ENCODE measurements around the gene RAB3GAP1.

RAB3GAP1 gene

DNA sequence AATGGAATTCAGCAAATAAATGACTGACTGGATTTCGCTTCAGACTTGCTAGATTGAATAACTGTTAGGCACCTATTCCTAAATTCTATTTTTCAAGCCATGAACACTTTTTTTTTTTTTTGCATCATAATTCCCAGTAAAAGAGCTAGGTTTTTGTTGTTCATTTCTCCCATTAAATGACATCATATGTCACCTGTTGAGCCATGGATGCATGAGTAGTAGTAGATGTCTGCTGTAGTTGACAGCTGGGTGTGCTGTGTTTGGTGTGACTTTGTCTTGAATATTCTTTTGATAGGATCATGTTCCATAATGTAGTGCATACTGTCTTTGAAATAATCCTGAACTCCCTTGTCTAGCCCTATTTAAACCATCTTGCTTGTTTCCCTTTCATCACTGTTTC is 115.2 kb downstream of the RAB3GAP1 start:
- DNase-seq = no peak

DNA sequence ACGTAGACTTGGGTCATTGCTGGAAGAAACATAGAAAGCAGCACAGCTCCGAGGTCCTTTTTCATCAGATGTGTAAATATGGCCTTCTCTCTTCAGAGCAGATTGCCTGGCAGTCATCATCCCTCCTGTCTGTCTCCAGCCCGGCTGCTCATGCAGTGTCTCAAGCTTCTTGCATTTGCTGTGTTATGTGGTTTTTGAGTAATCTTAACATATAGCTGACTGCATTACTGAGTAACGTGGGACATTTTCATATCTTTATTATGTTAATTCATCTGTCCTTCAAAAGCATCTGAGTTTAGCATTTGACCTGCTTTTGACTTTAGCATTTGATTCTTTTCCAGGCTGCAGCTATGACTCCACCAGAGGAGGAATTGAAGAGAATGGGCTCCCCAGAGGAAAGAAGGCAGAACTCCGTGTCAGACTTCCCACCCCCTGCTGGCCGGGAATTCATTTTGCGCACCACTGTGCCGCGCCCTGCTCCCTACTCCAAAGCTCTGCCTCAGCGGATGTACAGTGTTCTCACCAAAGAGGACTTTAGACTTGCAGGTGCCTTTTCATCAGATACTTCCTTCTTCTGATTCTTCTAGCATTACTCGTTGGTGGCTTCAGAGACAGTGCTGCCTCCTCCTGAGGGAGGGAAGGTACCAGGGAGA is 116.2 kb downstream of the RAB3GAP1 start:
- DNase-seq = no peak

DNA sequence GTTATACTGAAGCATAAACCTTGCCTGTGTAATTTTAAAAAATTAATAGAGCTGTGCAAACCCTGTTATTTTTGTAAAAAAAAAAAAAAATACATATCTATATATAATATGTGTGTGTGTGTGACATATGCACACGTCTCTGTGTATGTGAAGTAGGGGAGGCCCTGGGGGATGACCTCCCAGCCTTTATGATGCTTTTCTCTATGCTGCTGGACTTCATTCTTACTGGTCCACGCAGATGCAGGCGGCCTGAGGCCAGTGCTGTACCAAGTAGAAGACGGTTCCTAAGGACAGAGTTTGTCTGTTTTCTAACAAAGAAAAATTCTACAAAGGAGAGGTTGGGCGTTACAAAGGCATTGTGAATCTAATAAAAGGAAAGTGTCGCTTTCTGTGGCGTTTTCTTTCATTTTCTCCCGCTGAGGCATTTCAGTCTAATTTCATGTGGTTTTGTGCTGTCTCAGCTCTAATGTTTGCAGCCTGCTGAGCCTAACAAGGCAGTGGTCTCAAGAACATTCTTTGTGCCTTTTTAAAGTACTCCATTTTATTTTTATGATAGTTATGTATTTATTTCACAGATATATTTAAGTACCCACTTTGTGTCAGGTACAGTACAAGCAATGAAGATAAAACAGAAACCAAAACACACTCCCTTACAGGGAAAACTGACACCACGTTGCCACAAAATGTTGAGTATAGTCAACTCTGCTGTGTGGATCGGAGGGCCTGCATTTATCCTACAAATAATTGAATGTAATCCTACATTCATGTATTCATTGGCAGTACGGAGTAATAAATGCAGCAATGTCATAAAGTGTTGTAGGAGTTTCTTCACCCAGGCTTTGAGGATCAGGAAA is 118.0 kb downstream of the RAB3GAP1 start:
- no peak for DNase-seq

DNA sequence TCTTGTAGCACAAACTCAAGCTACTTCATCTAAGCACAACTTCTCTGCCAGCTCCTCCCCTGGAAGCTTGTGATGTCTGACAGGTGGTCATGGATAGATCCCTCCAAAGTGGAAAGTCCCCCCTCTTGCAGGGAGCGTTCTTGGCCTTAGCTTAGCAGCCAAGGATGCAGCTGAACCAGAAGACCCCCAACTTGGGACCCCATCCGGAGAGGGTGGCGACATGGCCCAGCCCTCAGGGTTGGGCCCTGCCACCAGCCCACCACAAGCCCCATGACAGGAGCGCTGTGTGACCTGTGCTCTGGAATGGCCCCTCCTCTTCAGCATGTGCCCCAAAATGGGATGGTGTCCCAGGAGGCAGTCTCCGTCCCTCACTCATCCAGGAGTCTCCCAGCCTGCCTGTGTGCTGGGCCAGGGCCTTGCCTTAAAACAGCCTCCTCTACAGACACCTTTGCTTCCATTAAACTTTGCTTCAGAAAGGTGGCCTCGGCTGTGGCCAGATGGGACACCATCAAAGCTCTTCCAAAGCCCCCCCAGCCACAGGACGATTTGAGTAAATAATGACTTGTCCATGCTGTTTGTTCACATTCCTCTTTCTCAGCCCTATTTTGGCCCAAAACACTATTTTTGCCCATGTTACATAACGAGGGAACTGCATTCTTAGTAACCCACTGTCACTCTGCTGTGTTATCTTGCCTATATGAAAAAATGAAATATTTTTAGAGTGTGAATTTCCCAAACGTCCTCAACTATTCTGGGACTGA is 122.1 kb downstream of the RAB3GAP1 start:
- no peak for DNase-seq

DNA sequence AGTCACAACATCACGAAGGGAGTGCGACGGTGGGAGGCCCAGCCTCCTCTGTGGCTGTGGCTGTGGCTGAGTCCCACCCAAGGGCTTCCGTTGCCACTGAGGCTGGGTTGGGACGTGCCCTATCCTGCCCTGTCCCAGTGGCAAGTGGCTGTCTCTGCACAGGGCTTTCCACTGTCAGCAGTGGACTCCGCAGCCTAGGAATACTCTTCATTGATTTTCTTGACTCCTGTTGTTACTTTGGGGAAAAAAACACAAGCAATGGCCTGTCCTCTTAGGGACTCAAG is 122.7 kb downstream of the RAB3GAP1 start:
- no peak for DNase-seq

DNA sequence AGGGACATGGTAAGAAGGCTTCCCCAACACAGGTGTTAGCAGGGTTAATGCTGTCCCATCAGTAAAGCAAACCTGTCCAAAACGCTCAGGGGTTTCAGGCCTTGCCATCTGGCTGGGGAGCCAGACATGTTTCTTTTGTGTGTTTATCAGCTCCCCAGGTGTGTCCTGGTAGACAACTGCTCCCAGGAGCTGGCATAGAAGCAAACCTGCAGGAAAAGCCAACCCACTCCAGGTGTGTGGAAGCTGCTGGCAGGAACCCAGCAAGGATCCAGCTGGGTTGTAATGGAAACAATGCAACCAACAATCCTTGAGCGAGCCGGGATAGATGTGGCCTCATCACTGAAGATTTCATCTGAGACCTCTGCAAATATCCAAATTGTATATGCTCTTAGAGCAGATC is 123.1 kb downstream of the RAB3GAP1 start:
- DNase-seq = no peak

DNA sequence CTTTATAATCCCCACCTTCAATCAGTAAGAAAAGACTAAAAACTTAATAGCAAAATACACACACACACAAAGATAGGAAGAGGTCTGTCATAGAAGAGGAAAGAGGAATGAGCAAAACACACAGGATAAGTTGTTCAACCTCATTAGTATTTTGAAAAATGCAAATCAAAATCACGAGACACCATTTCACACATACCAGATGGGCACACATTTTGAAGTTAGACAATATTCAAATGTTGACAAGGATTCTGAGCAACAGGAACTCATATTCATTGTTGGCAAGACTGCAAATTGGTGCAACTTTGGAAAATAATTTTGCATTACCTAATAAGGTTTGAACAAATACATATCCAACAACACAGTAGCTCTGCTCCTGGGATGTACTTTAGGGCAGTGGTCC is 127.6 kb downstream of the RAB3GAP1 start:
- DNase-seq = no peak

DNA sequence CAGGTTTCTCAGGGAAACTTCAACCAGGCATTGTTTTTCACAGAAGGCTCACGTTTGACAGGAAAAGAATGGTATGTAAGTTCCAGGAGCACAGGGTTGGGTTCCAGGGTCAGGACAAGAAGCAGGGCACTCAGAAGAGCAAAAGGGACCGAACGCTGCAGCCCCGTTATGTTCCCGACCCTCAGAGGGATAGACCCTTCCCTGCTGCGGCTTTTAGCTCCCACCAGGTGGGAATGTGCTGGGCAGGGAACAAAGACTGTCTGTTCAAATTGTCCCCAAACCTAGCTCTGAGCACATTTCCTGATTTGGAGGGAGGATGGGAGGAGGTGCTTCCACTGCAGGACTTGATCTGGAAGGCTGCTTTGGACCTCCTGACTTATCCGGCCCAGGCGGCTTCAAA is 130.1 kb downstream of the RAB3GAP1 start:
- no peak for DNase-seq

DNA sequence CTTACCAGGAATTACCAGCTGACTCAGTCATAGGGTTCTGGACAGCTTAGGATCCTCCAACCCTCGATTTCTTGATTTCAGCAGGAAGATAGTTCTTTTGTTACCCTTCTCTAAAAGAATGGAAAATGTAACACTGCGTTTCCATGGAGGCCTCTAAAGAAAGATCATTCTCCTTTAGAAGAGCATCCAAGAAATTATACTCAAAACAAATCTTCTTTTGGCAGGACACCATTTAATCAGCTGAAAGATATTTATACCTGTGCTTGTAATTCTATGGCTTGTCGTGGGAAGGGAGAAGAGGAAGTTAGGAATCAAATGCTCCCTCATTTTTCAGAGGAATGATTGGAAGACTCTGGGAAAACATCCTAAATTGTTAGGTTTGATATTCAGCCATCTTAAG is 130.5 kb downstream of the RAB3GAP1 start:
- no peak for DNase-seq

DNA sequence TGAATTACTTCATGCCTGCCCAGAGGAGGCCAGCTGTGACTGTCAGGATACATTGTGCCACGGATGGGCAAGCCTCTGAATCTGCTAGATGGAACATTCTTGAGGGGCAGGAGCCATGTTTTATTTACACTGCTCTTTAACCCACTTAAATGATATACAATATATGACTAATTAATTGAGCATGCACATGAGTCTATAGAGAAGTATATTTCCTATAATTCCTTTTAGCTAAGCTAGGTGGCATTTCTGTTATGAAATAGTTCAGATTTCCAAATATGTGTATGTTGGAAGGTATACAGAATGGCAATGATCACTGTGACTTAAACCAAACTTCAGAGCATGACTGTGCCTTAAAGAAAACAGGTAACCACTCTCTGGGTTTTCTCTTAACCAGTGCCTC is 131.7 kb downstream of the RAB3GAP1 start:
- DNase-seq = peak; percentile 23

DNA sequence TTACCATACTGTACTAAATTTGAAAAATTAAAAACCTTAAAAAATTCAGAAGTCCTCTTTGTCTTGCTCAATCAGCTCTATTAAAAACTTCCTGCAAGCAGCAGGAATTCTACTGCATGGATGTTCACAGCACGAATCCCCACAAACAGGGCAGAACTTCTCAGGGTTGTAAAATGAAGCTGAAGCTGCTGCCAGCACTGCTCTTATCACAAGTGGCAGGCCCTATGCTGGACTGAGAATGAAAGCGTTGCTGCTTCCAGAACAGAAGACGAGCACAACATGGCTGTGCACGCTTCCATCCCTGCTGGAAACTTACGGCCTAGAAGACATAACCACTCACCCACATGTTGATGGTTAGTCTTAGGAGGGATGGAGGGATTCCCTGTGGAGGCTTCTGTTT is 134.0 kb downstream of the RAB3GAP1 start:
- no peak for DNase-seq

DNA sequence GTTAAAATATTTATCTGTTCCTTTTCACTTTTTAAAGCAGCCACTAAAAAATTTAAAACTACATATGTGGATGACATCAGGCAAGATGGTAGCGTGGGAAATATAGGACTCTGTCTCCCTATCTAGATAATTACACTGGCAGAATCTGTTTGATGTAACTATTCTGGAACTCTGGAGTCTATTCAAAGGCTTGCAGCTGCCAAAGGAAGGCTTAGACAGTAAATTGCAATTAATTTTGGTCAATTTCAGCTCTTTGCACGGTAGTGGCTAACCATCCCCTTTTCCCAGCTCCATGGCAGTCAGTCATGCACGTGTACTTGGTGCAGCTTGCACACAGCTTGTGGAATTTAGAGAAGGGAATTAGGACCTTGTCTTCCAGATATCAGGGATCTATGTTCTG is 135.2 kb downstream of the RAB3GAP1 start:
- no peak for DNase-seq

DNA sequence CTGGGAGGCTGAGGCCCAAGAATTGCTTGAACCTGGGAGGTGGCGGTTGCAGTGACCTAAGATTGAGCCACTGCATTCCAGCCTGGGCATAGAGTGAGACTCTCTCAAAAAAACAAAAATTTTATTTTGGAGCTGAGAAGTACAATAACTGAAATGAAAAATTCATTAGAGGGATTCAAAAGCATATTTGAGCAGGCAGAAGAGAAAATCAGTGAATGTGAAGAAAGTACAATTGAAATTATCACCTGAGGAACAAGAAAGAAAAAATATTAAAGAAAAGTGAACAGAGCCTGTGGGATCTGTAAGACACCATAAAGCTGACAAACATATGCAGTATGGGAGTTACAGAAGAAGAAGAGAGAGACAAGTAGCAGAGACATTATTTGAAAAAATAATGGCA is 137.1 kb downstream of the RAB3GAP1 start:
- DNase-seq = no peak

DNA sequence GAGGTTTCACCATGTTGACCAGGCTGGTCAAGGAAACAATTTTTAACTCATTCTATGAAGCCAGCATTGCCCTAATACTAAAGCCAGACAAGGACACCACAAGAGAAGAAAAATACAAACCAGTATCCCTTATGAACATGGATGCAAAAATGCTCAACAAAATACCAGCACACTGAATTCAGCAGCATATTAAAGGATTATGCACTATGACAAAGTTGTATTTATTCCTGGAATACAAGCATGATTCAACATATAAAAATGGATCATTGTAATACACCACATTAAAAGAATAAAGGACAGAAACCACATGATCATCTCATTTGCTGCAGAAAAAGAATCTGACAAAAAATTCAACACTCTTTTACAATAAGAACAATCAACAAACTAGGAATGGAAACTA is 138.7 kb downstream of the RAB3GAP1 start:
- peak; percentile 3 for DNase-seq

DNA sequence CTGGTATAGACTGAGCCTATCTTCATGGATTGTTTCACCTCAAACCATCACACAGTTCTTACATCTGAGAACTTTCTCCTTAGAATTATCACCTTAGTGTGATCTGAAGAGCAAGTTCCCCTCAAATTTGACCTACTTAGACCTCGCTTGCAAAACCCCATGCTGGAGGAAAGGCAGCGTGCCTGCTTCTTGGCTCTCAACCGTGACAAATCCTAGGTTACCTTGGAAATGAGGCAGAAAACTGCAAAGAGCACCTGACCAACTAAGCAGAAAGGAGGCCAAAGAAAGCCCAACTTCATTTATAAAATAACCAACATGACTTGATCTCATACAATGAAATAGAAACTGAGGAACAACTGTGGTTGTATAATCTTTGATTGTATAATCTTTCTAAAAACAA is 146.4 kb downstream of the RAB3GAP1 start:
- no peak for DNase-seq

DNA sequence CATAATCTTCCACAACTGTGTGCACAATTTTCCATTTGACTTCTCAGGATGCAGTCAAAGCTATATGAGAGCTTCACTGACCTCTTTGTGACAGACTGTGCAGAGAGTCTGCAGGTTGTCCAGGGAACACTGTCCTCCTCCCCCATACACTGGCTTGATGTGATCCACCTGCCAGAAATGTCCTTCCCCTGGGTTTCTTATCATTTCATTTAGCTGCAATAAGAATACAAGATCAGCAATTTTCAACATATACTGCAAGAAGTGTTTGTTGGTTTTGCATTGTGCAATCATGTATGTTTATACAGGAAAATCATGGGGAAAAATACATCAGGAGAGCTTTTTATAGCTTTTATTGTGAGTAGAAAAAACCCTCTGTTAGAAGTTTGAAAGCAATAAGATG is 150.7 kb downstream of the RAB3GAP1 start:
- no peak for DNase-seq

DNA sequence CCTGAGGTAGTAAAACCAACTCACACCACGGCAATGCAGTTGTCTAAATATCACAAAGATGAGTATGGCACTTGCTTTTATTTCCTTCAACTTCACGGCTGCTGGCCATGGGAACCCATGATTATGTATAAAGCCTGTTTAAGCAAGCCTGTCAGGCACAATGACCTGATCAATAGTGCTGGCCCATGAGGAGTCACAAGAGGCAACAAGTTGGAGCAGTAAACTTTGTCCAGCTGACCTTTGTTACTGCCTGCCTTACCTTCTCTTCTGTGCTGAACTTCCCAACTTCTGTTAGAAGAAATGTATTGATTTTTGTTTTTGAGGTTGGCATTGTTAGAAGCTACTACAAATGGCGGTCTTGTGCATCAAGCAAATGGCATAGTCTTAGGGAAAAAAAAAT is 151.9 kb downstream of the RAB3GAP1 start:
- no peak for DNase-seq

DNA sequence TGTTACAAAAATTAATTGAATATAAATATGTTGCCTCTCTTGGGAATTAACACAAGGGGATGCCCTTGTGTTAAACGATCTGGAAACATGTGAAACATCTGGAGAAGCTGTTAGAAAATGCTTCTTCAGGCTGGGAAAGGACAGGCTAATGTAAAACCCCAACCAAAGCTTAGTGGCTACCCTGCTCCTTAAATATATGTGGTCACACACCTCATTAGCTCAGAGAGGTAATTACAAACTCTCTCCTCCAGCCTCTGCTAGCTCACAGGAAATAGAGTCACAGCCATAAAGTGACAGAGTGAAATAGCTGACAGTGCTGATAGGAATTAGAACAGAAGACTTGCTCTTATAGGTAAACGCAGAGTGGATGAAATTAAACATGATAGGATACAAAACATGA is 155.9 kb downstream of the RAB3GAP1 start:
- no peak for DNase-seq

DNA sequence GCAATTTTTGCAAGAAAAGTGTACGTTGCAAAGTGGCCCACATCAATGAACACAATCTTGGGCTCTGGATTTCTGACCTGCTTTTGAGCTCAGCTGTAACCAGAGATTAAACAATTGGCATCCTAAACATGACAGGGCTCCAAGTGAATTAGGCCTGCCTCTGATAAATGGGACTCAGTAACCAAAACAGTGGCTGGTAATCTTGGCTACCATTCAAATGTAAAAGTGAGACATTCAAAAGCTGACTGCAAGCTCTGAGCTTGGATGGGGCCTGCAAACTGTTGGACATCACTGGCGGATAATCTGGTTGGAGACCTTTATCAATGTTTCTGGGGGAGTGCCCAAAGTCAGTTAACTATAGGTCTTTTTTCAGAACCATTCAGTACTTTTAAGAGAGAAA is 160.7 kb downstream of the RAB3GAP1 start:
- DNase-seq = no peak

DNA sequence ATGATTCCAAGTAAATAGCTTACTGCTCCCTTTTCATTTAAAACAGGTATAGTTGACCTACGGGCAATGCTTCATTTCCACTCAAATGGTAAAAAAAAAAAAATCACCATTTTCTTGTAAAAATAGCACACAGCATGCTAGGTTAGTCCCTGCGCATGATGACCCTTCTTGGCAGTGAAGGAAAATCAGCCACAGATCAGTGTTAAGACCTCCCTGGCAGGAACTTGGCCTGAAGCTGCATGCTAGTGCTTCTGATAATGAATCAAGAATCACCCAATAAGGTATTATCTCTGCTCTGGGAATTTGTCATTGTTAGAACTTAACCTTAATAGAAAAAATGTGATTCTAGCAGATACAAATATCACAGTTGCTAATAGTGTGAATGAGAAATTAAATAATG is 166.3 kb downstream of the RAB3GAP1 start:
- DNase-seq = no peak

DNA sequence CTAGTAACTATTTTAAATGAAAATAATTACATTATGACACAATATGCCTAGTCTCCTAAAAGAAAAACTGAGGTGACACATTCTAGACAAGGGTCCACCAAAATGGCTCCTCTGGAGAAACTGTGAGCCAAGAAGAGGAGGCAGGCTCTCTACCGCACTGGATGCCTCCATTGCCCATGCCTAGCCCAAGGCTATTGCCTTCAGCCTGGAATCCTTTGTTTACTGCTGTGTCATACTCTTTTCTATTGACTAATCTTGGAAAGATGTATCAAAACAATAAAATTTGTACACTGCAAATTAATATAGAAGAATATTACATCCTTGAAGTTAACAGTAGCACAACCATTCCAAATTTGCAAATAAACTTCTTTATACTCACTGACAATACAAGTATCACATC is 167.1 kb downstream of the RAB3GAP1 start:
- DNase-seq = no peak

All from HCEC 1CT (cell line).